HG02884 (cell line): ENCODE measurements around the gene ARL6.
A peak's percentile ranks its signal among the peaks of the same experiment; 100 is the strongest.
"Not testable (repeated sequence)": the region's sequence is repeated elsewhere in the genome, so short reads cannot be mapped to it uniquely, and the experiment has no call there.

Experiments
- ATAC-seq: cut with Tn5 transposase; IDR thresholded peaks from one replicate; pipeline ENCODE4 v1.9.1; 2021; ENCODE audit warnings: mild to moderate bottlenecking, moderate library complexity; ENCODE audit not compliant: unreplicated experiment

The ARL6 gene

GRCh38 chr3:97821287-97821773, 56.8 kb downstream of the ARL6 start:
- peak; percentile 45 for ATAC-seq

DNA sequence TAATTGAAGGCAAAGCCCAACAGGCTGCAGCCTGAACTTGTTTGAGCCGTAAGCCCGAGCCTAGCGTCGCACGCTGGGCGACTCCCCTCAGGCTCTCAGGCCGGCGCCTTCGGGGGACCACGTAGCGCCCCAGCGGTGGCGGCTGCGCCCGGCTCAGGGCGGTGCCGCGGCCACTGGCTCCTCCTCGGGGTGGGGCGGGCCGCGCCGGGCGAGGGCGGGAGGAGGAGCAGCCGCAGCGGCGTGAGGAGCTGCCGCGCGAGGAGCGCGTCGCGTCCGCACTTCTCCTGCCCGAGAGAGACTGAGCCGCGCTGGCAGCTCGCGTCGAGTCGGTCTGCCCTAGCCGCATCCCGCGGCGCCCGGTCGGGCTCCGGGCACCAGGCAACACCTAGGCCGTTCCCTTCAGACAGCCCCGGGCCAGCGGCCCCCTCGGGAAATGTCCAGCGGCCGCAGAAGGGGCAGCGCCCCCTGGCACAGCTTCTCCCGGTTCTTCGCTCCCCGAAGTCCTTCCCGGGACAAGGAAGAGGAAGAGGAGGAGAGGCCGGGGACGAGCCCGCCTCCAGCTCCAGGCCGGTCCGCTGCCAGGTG, 57.3 kb downstream of the ARL6 start, which contains the start of gene CRYBG3:
TSS of gene CRYBG3 (plus strand) at position 238 of the 585 bp plus-strand sequence. CDS start at position 434, 196 bp downstream.
- ATAC-seq = peak; percentile 96

DNA sequence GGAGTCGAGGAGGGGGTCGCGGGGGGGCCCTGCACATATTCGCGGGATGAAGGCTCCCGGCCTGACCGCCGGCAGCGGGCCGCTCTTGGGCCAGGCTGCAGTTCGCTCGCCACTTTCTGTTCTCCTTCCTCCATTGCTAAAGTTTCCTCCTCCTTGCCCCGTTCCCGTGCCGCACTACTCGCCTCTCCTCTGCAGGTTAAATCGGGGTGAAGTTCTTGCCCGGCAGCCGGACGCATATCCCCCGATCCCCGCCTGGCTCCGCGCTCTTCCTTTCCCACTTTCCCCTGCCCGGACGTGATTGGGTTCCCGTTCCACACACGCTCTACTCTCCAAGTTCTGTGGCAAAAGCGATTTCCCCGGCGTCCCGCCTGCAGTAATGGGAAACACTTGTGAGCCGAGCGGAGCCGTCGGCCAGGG, 57.8 kb downstream of the ARL6 start:
- ATAC-seq = peak; percentile 24

DNA sequence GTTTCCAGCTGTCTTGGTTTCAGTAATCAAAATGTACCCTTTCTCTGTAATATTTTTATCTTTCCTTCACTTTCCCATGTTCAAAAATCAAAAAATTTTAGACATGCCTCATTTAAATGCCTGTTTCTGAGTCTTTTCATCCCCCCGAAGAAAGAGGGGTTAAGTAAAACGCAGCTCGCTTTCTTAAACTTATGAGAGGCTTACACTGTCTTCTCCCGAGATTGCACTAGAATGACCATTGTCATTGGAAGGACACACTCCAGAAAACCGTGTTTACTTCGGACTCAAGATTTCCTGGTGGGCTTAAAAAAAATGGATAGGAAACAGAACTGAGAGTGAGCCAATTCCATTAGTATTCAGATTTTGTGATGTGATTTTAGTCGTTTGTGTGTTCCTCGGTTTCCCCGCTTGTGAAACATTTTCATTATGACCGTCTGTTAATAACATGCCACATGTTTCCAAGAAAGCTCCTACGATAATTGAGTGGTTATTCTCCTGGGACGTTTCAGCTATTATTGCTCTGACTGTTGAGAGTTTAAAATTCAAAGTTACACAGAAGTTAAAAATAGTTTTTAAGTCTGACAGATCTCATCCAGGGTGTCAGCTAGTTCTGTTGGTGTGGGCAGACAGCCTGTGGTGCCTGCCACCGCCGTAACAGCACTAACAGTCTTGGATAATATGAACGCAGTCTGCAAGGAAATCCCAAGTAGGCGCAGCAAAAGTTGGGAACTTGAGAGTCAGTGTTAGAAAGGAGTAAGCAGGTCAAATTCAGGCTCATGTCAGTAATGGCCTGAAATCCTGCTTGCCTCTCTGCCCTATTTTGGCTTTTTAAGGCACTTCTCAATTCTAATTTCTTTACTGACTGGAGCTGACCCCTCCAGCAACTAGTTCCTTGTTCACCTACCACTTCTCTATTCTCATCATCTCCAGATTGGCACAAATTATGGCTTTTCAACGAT, 58.8 kb downstream of the ARL6 start:
- ATAC-seq = no peak

GRCh38 chr3:97825101-97825500, 60.5 kb downstream of the ARL6 start:
- ATAC-seq = no peak

GRCh38 chr3:97827741-97828471, 63.3 kb downstream of the ARL6 start:
- no peak for ATAC-seq

DNA sequence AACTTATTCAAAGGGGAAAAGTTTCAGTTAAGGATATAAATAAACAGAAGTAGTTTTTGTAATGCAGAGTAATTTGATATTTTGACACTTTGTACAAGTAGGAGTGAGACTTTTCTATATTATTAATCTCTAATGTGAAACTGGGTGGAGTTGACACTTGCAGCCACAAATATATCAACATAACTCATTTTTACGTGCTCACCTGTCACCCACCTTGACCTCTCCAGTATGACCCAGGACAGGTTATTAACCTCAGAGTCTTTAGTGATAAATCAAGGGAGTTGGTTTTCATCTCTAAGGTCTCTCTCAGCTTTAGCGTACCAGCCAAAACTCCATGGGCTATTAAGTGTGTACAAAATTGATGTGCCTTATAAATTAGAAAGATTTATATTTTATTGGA, 64.6 kb downstream of the ARL6 start:
- ATAC-seq = no peak

DNA sequence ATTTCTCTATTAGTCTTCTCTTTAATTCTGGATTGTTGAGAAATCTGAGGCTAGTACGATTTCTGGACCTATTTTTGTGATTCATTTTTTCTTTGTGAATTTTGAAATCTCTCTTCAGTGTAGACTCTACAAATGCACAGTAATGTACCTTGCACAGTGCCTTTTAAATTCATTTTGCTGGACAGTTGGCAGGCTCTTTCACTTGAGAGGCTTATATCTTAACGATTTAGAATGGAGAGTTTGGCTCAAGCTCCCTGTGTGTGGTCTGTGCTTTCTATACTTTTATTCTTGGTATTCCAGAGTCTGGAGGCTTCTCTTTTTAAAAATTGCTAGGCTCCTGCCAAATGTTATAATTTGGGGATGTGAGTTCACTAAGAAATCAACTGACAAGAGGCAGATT, 66.1 kb downstream of the ARL6 start:
- ATAC-seq = no peak

- ATAC-seq = no peak
Measured at GRCh38 chr3:97831140-97831539, 66.6 kb downstream of the ARL6 start.

- ATAC-seq = not testable (repeated sequence)
Measured at GRCh38 chr3:97833184-97833583, 68.6 kb downstream of the ARL6 start.

DNA sequence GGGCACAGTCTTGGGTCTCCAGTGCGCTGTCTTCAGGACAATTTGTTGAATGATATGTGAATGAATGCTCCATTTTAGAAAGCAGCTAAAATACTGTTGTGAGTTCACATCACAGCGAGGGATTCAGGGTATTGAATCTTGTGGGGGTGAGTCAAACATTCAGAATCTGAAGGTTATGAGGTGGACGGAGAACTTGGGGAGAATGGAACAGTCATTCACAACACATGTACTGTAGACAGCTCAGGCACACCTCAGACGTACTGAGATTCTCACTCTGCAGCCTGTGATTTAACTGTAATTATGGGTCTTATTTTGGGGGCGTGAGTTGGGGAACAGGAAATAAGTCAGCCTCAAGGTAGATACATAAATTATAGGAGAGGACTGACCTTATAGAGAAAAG, 71.2 kb downstream of the ARL6 start:
- ATAC-seq = no peak

DNA sequence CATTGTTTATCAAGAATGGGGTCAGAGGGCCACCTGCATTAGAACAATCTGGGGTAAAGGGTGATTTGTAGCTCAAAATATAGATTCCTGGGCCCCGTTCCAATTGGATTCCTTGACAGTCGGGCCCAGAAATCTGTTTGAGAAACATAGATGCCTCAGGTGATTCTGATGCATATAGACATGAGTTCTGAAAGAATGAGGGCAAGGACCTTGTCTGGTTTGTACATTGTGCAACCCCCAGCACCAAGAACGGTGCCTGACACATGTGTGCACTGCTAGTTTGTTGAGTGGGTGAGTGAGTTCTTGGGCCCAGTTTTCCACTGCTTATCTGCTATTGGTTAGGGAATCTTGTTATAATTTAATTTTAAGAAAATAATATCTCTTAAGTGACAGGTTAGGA, 73.8 kb downstream of the ARL6 start:
- ATAC-seq = no peak

- no peak for ATAC-seq
Measured at GRCh38 chr3:97839944-97840343, 75.4 kb downstream of the ARL6 start.

- no peak for ATAC-seq
Measured at GRCh38 chr3:97841304-97841703, 76.7 kb downstream of the ARL6 start.

DNA sequence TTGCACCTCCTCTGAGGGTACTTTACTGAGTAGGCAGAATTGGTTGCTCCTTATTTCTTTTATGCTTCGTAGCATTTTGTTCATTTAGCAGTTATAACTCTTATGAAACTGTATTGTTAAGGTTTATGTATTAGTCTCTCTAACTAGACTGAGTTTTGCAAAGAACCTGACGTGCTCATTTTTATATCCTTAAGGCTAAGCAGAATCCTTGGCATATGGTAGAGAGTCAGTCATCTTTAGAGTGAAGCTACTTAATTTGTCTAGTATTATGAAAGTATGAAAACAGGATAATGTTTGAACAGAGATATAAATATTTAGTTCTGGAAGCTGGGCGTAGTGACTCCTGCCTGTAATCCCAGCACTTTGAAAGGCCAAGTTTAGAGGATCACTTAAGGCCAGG, 77.4 kb downstream of the ARL6 start:
- no peak for ATAC-seq

- no peak for ATAC-seq
Measured at GRCh38 chr3:97848779-97849178, 84.2 kb downstream of the ARL6 start.
